ENCODE measurements around the gene GALNT17. TPM values are rescaled to one million over a fixed set of nuclear protein-coding genes. Genes with fewer than 3 reads are reported as not detected.

Gene GALNT17
- total RNA-seq, 2 donors from 2014 or later: 0.82 to 4.0 TPM

GRCh38 chr7:71264005-71264404 is 132.1 kb downstream of the GALNT17 start:
- DNase-seq (ENCODE audit: low spot score): no peak
- Histone ChIP-seq H3K27me3 (no peaks in the 10 kb centered on the region), H3K27ac (no peak overlapping the region), H3K4me1 (no peaks in the 10 kb centered on the region), H3K4me3 (no peak overlapping the region), H3K9me3 (peaks cover 4% of the 10 kb centered on the region in 2 donors), H3K36me3 (no peaks in the 10 kb centered on the region)
- TF ChIP-seq CTCF (IDR thresholded peaks at IDR 0.05): no peak

DNA sequence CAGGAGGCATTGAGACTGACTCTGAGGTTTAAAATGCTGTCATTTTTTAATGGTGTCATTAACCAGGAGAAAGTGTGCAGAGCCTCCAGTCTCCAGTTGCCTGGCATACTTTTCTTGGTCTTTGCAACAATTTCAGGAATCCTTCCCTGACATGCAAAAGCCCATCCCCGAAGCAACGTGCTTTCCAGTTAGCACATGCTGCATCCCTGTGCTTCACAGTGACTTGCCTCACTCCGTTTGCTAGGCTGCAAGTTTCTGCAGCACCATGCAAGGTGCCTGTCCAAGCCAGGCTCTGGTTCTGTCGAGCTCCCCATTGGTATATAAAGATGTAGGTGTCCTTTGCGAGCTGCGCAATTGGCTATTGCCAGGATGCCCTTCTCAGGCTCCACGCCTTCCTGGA is 135.0 kb downstream of the GALNT17 start:
- Histone ChIP-seq H3K36me3 (no peaks in the 10 kb centered on the region), H3K4me1 (no peaks in the 10 kb centered on the region)

GRCh38 chr7:71267734-71268469 is 136.0 kb downstream of the GALNT17 start:
- no peak for TF ChIP-seq CTCF (IDR thresholded peaks at IDR 0.05)
- no peak overlapping the region for H3K4me3 ChIP-seq
- H3K4me1 ChIP-seq: no peaks in the 10 kb centered on the region
- H3K27me3 ChIP-seq: no peaks in the 10 kb centered on the region
- H3K36me3 ChIP-seq: no peaks in the 10 kb centered on the region
- H3K9me3 ChIP-seq: peaks cover 4 to 13% of the 10 kb centered on the region in 2 donors
- no peak overlapping the region for H3K27ac ChIP-seq
- DNase-seq (ENCODE audit: low spot score): no peak

More for the DNA sequence above, 135.0 kb downstream of the GALNT17 start:
- H3K4me3 ChIP-seq: no peak overlapping the region
- H3K27ac ChIP-seq: no peak overlapping the region
- no peaks in the 10 kb centered on the region for H3K27me3 ChIP-seq
- peaks cover 4 to 5% of the 10 kb centered on the region in 2 donors for H3K9me3 ChIP-seq
- DNase-seq (ENCODE audit: low spot score): no peak
- TF ChIP-seq CTCF (IDR thresholded peaks at IDR 0.05): no peak

- Histone ChIP-seq H3K9me3 (peaks cover 3 to 13% of the 10 kb centered on the region in 2 donors), H3K36me3 (no peaks in the 10 kb centered on the region), H3K27me3 (no peaks in the 10 kb centered on the region), H3K27ac (no peak overlapping the region), H3K4me1 (no peaks in the 10 kb centered on the region), H3K4me3 (no peak overlapping the region)
- no peak for TF ChIP-seq CTCF (IDR thresholded peaks at IDR 0.05)
- no peak for DNase-seq (ENCODE audit: low spot score)
These were observed 138.6 kb downstream of the GALNT17 start for GRCh38 chr7:71270558-71270957.

GRCh38 chr7:71271203-71271602 is 139.3 kb downstream of the GALNT17 start:
- DNase-seq (ENCODE audit: low spot score): no peak
- H3K9me3 ChIP-seq: peaks cover 0 to 8% of the 10 kb centered on the region in 2 donors
- H3K27me3 ChIP-seq: no peaks in the 10 kb centered on the region
- no peak for TF ChIP-seq CTCF (IDR thresholded peaks at IDR 0.05)
- no peak overlapping the region for H3K27ac ChIP-seq
- H3K4me3 ChIP-seq: no peak overlapping the region
- no peaks in the 10 kb centered on the region for H3K4me1 ChIP-seq
- no peaks in the 10 kb centered on the region for H3K36me3 ChIP-seq
